Ascending aorta (tissue), 2 donors: ENCODE data around the gene OGFOD3. TPM values are rescaled to one million over a fixed set of nuclear protein-coding genes. Genes with fewer than 3 reads are reported as not detected.

Experiments used
- DNase-seq, 2 donors: peaks; one replicate each; pipeline ENCODE4 v3.0.0-alpha.2; 2019; ENCODE audit warnings: low spot score in 2 of 2
- H3K27ac ChIP-seq, 2 donors: fragments of 200-600 bp; sonication (generic); one replicate each; pipeline ENCODE4 v1.5.1; 2016 to 2017; ENCODE audit warnings: mild to moderate bottlenecking in 1 of 2
- H3K27me3 ChIP-seq: fragments of 200-600 bp; sonication (generic); one replicate; pipeline ENCODE4 v1.5.1; 2017
- H3K36me3 ChIP-seq, 2 donors: fragments of 200-600 bp; sonication (generic); one replicate each; pipeline ENCODE4 v1.5.1; 2016
- H3K4me1 ChIP-seq, 2 donors: fragments of 200-600 bp; sonication (generic); one replicate each; pipeline ENCODE4 v1.5.1; 2016 to 2017; ENCODE audit warnings: mild to moderate bottlenecking in 1 of 2
- H3K4me3 ChIP-seq, 2 donors: fragments of 200-600 bp; sonication (generic); one replicate each; pipeline ENCODE4 v1.5.1; 2016 to 2017; ENCODE audit warnings: mild to moderate bottlenecking in 1 of 2
- H3K9me3 ChIP-seq, 2 donors: fragments of 200-600 bp; sonication (generic); one replicate each; pipeline ENCODE4 v1.5.1; 2016
- intact Hi-C: fragments of 100-400 bp; cut with DNase I; formaldehyde crosslinking; loops from one replicate; pipeline ENCODE4 v1.15.1; 2023
- total RNA-seq: library from RNA; depleted of rRNA; stranded (reverse); fragments of >200 nt; gene quantifications from one replicate; pipeline ENCODE4 v1.1.0, GENCODE V29; 2016
- TF ChIP-seq, protein P1 (sequence below), 3 experiments: fragments of 200-600 bp in 2 of 3; fragments of 450-650 bp in 1 of 3; sonication (generic) in 2 of 3; IDR thresholded peaks; one replicate each; pipeline ENCODE4 v1.5.1; 2016 to 2019; ENCODE audit warnings: antibody characterized with exemption in 3 of 3, mild to moderate bottlenecking in 1 of 3, moderate library complexity in 1 of 3

Gene OGFOD3
- total RNA-seq, 1 donor from 2014 or later = 36.6 TPM

DNA sequence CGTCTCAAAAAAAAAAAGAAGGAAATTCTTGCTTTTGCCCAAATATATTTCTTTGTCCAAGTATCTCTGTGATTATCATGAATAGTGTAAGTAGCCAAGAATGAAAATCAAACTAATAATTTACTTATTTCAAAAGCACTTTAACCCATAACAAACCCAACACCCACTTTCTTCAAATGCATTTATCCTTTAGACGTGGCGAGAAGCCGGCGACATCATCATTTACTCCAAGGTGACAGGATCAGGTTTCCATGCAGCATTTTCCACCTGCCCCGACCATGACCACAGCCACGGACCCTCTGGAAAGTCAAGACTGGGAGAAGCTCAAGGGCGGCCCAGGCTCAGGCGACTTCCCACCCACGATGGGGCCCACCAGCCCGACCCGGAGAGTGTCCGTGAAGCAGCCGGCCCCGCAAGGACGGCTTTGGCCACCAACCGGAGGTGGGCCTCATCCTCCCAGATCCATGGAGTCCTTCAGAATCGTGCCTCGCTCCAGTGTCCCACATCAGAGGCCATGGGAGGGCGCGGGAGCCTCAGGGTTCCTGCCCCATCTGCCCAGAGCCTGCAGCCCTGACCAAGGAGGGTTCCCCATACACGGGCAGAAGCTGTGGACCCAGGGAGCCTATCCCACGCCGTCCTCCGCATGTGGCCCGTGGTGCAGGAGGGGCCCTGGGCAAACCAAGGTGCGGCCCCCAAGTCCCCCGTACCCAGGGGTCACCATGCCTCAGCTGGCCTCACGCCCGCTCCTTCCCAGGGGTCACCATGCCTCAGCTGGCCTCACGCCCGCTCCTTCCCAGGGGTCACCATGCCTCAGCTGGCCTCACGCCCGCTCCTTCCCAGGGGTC, 28.1 kb downstream of the OGFOD3 start:
- Histone ChIP-seq H3K36me3 (peaks cover 13 to 27% of the 10 kb centered on the region in 2 donors), H3K27ac (no peak overlapping the region), H3K4me3 (no peak overlapping the region), H3K9me3 (no peaks in the 10 kb centered on the region), H3K27me3 (no peaks in the 10 kb centered on the region), H3K4me1 (peaks cover 9% of the 10 kb centered on the region in 2 donors)
- no peak for DNase-seq
- intact Hi-C loops = no loop called here
- TF ChIP-seq, protein P1, sequence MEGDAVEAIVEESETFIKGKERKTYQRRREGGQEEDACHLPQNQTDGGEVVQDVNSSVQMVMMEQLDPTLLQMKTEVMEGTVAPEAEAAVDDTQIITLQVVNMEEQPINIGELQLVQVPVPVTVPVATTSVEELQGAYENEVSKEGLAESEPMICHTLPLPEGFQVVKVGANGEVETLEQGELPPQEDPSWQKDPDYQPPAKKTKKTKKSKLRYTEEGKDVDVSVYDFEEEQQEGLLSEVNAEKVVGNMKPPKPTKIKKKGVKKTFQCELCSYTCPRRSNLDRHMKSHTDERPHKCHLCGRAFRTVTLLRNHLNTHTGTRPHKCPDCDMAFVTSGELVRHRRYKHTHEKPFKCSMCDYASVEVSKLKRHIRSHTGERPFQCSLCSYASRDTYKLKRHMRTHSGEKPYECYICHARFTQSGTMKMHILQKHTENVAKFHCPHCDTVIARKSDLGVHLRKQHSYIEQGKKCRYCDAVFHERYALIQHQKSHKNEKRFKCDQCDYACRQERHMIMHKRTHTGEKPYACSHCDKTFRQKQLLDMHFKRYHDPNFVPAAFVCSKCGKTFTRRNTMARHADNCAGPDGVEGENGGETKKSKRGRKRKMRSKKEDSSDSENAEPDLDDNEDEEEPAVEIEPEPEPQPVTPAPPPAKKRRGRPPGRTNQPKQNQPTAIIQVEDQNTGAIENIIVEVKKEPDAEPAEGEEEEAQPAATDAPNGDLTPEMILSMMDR (IDR thresholded peaks at IDR 0.05) = no peak

DNA sequence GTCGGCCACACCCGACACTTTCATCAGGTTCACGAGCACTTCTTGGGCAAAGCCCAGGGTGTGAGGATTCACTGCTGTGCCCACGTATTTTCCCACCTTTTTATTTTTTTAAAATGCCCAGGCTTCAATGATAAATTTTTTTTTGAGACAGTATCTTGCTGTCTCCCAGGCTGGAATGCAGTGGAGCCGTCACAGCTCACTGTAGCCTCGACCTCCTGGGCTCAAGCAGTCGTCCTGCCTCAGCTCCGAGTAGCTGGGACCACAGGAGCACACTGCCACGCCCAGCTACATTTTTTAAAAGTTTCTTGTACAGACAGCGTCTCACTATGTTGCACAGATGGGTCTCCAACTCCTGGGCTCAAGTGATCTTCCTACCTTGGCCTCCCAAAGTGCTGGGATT, 29.0 kb downstream of the OGFOD3 start:
- H3K4me3 ChIP-seq = no peak overlapping the region
- H3K27ac ChIP-seq = no peak overlapping the region
- no peaks in the 10 kb centered on the region for H3K9me3 ChIP-seq
- TF ChIP-seq, protein P1 (IDR thresholded peaks at IDR 0.05) = no peak
- DNase-seq = no peak
- H3K27me3 ChIP-seq = no peaks in the 10 kb centered on the region
- intact Hi-C loops = no loop called here
- H3K36me3 ChIP-seq = peaks cover 13 to 23% of the 10 kb centered on the region in 2 donors
- H3K4me1 ChIP-seq = peaks cover 15 to 17% of the 10 kb centered on the region in 2 donors

DNA sequence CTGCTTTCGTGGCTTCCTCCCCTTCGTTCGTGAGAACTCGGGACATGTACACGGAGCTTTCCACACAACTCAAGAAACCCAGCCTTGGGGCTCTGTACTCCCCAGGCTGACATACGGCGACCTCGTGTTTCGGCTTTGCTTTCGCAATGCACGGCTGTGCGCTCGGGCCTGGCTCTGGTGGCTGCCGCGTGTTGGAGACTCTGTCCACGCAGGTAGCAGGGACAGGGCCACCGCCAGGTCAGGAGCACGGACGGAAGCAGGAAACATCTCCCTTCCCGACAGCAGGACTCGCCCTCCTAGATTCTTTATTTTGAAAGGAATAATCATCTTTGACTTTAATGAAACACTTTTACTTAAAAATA, 29.5 kb downstream of the OGFOD3 start:
- intact Hi-C loops = no loop called here
- Histone ChIP-seq H3K27me3 (no peaks in the 10 kb centered on the region), H3K36me3 (peaks cover 13 to 19% of the 10 kb centered on the region in 2 donors), H3K27ac (no peak overlapping the region), H3K9me3 (no peaks in the 10 kb centered on the region), H3K4me3 (no peak overlapping the region), H3K4me1 (peaks cover 18% of the 10 kb centered on the region in 2 donors)
- DNase-seq = no peak
- TF ChIP-seq, protein P1 (IDR thresholded peaks at IDR 0.05) = no peak

DNA sequence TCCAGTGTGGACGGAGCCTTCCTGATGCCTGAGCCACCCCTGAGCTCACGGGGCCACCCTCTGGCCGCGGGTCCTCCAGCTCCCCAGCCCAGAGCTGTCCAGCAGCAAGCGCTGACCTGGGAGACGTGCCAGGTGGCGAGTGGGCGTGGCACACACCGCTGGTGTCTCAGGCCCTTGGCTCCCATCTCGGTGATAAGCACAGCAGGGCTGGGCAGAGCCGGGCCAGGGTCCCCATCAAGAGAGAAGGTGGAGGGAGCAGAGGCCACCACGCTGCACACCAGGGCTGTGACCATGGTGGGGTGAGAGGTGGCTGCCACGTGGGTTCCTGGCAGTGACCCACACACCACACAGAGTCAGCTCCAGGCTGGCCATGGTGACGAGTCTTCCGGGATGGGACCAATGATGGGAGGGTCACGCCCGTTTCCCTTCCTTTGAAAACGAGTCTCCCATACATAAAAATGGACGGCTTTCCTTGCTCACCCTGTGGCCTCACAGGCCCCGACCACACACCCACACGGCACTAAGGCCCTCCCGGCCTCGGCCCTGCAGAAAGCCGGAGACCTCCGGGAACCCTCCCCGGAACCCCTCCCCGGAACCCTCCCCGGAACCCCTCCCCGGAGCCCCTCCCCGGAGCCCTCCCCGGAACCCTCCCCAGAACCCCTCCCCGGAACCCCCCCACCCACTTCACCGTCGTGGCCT, 30.0 kb downstream of the OGFOD3 start:
- peaks cover 13 to 15% of the 10 kb centered on the region in 2 donors for H3K36me3 ChIP-seq
- no peak for DNase-seq
- peaks cover 18% of the 10 kb centered on the region in 2 donors for H3K4me1 ChIP-seq
- H3K27ac ChIP-seq = no peak overlapping the region
- H3K4me3 ChIP-seq = no peak overlapping the region
- TF ChIP-seq, protein P1 (IDR thresholded peaks at IDR 0.05) = no peak
- intact Hi-C loops = no loop called here
- H3K27me3 ChIP-seq = no peaks in the 10 kb centered on the region
- no peaks in the 10 kb centered on the region for H3K9me3 ChIP-seq

DNA sequence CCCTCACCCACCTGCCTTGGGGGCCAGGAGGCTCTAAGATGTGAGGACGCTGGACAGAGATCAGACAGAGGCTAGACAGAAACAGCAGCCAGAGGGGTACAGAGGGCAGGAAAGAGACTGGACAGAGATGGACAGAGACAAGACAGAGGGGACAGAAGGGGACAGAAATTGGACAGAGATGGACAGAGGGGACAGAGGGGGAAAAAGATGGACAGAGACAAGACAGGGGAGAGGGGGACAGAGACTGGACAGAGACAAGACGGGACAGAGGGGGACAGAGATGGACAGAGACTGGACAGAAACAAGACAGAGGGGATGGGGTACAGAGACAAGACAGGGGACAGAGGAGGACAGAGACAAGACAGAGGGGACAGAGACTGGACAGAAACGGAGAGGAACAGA, 30.7 kb downstream of the OGFOD3 start:
- intact Hi-C loops = no loop called here
- Histone ChIP-seq H3K4me3 (no peak overlapping the region), H3K4me1 (peaks cover 18% of the 10 kb centered on the region in 2 donors), H3K27me3 (no peaks in the 10 kb centered on the region), H3K36me3 (peaks cover 8 to 13% of the 10 kb centered on the region in 2 donors), H3K27ac (no peak overlapping the region), H3K9me3 (no peaks in the 10 kb centered on the region)
- TF ChIP-seq, protein P1 (IDR thresholded peaks at IDR 0.05) = no peak
- no peak for DNase-seq
